Transverse colon (tissue), 4 donors: Measurements from ENCODE around the gene SSB. TPM values are rescaled to one million over a fixed set of nuclear protein-coding genes. Genes with fewer than 3 reads are reported as not detected.
"Not testable (repeated sequence)": the region's sequence is repeated elsewhere in the genome, so short reads cannot be mapped to it uniquely, and the experiment has no call there.

Source experiments
- DNase-seq: peaks from one replicate; pipeline ENCODE4 v3.0.0-alpha.2; 2019
- H3K27ac ChIP-seq, 4 donors: fragments of 200-600 bp; sonication (generic); 2 replicates each; pipeline ENCODE4 v1.5.1; 2016 to 2018; ENCODE audit warnings: inconsistent platforms in 4 of 4
- H3K27me3 ChIP-seq: fragments of 200-600 bp; sonication (generic); 2 replicates; pipeline ENCODE4 v1.5.1; 2017; ENCODE audit warnings: inconsistent platforms
- H3K36me3 ChIP-seq, 4 donors: fragments of 200-600 bp; sonication (generic); 2 replicates each; pipeline ENCODE4 v1.5.1; 2017 to 2019; ENCODE audit warnings: inconsistent platforms in 4 of 4
- H3K4me1 ChIP-seq, 4 donors: fragments of 200-600 bp; sonication (generic); 2 replicates each; pipeline ENCODE4 v1.5.1; 2017 to 2020; ENCODE audit warnings: inconsistent platforms in 4 of 4
- H3K4me3 ChIP-seq, 4 donors: fragments of 200-600 bp; sonication (generic); 1 replicate in 1 of 4; 2 replicates in 3 of 4; pipeline versions ENCODE4 v1.5.1 to v1.6.1; 2017 to 2019; ENCODE audit warnings: inconsistent platforms in 4 of 4
- H3K9me3 ChIP-seq, 2 donors: fragments of 200-600 bp; sonication (generic); 2 replicates each; pipeline ENCODE4 v1.5.1; 2017 to 2019; ENCODE audit warnings: inconsistent platforms in 2 of 2
- CTCF ChIP-seq, 5 experiments: fragments of 200-600 bp in 3 of 5; fragments of 450-650 bp in 2 of 5; sonication (generic) in 3 of 5; IDR thresholded peaks; 1 replicate in 2 of 5; 2 replicates in 3 of 5; pipeline ENCODE4 v1.5.1; 2016 to 2017; ENCODE audit warnings: antibody characterized with exemption in 5 of 5, inconsistent platforms in 3 of 5, mild to moderate bottlenecking in 2 of 5, moderate library complexity in 1 of 5
- EP300 ChIP-seq: sonication (generic); formaldehyde crosslinking; IDR thresholded peaks from one replicate; pipeline ENCODE4 v1.6.1; 2017; ENCODE audit warnings: antibody characterized with exemption, low read depth
- POLR2A ChIP-seq: fragments of 450-650 bp; IDR thresholded peaks from one replicate; pipeline ENCODE4 v1.6.1; 2016; ENCODE audit warnings: antibody characterized with exemption, mild to moderate bottlenecking, moderate library complexity
- POLR2AphosphoS5 ChIP-seq, 3 donors: sonication (generic); formaldehyde crosslinking; IDR thresholded peaks; one replicate each; pipeline ENCODE4 v1.6.1; 2016; ENCODE audit warnings: antibody characterized with exemption in 3 of 3
- WGBS, 2 donors: methylation state at CpG; one replicate each; pipeline ENCODE4 v1.1.5; 2018; ENCODE audit warnings: low coverage in 1 of 2; 5-methylcytosine and 5-hydroxymethylcytosine counted together
- in situ Hi-C, 4 donors: fragments of 200-750 bp; cut with MboI; loops; one replicate each; pipeline versions ENCODE4 v1.15.0 to v1.15.1; 2017; ENCODE audit warnings: low sequenced_read_pairs in 3 of 4, low pct_ligation_motif_present in 1 of 4, low pct_unique_long_range_greater_than_20kb in 1 of 4
- intact Hi-C: fragments of 100-400 bp; cut with DNase I; formaldehyde crosslinking; loops from one replicate; pipeline ENCODE4 v1.15.1; 2023; ENCODE audit warnings: low total_unique reads
- total RNA-seq, 4 donors: library from RNA; depleted of rRNA; stranded (reverse); fragments of >200 nt; gene quantifications; one replicate each; pipeline ENCODE4 v1.1.0, GENCODE V29; 2016

The SSB gene
- total RNA-seq, 4 donors from 2014 or later = 28.3 to 55.3 (median 30.3) TPM

GRCh38 chr2:169819106-169819505, 20.4 kb downstream of the SSB start:
- no peak overlapping the region for H3K4me3 ChIP-seq
- DNase-seq = no peak
- TF ChIP-seq POLR2AphosphoS5 (IDR thresholded peaks at IDR 0.05) (no peak), CTCF (IDR thresholded peaks at IDR 0.05) (no peak), EP300 (no peak), POLR2A (no peak)
- no peaks in the 10 kb centered on the region for H3K27me3 ChIP-seq
- no peak overlapping the region for H3K27ac ChIP-seq
- intact Hi-C loops (no loop called here), in situ Hi-C loops (no loop called here)
- peaks cover 11 to 18% (median 15%) of the 10 kb centered on the region in 4 donors for H3K4me1 ChIP-seq
- H3K36me3 ChIP-seq = peaks cover 0 to 24% (median 7%) of the 10 kb centered on the region in 4 donors
- H3K9me3 ChIP-seq = no peaks in the 10 kb centered on the region
- 59 to 100% methylated on average over 1 of the region's 1 CpG for WGBS, 2 donors

- H3K27ac ChIP-seq, H3K9me3 ChIP-seq, H3K27me3 ChIP-seq, DNase-seq, in situ Hi-C loops, H3K4me3 ChIP-seq: not testable (repeated sequence)
- peaks cover 0 to 16% (median 3%) of the 10 kb centered on the region in 4 donors for H3K36me3 ChIP-seq
- intact Hi-C loops = loop anchor here (5.0 kb wide), 1 partner anchor 112 kb away; no protein-coding TSS in a partner anchor
- WGBS, 2 donors = 75 to 77% methylated on average over 5 to 7 of the region's 7 CpGs
- H3K4me1 ChIP-seq = peaks cover 14 to 22% (median 16%) of the 10 kb centered on the region in 4 donors
Measured at GRCh38 chr2:169820101-169820500, 21.4 kb downstream of the SSB start.

- H3K36me3 ChIP-seq = peaks cover 0 to 4% (median 2%) of the 10 kb centered on the region in 4 donors
- in situ Hi-C loops = no loop called here
- intact Hi-C loops = loop anchor here (5.0 kb wide), 1 partner anchor 110 kb away; no protein-coding TSS in a partner anchor
- WGBS, 2 donors = 66 to 72% methylated on average over 3 of the region's 3 CpGs
- H3K4me1 ChIP-seq = peaks cover 14 to 27% (median 19%) of the 10 kb centered on the region in 4 donors
- TF ChIP-seq CTCF (IDR thresholded peaks at IDR 0.05) = no peak
- no peak for TF ChIP-seq EP300
- TF ChIP-seq POLR2A = no peak
- no peak for TF ChIP-seq POLR2AphosphoS5 (IDR thresholded peaks at IDR 0.05)
- H3K9me3 ChIP-seq = no peaks in the 10 kb centered on the region
- H3K27ac ChIP-seq = no peak overlapping the region
- no peaks in the 10 kb centered on the region for H3K27me3 ChIP-seq
- no peak overlapping the region for H3K4me3 ChIP-seq
- DNase-seq = no peak
Measured at GRCh38 chr2:169822036-169822435, 23.4 kb downstream of the SSB start.

GRCh38 chr2:169822785-169823392, 24.2 kb downstream of the SSB start:
- intact Hi-C loops (loop anchor here (5.0 kb wide), 1 partner anchor 109 kb away; no protein-coding TSS in a partner anchor), in situ Hi-C loops (no loop called here)
- DNase-seq = no peak
- no peak for TF ChIP-seq POLR2A
- TF ChIP-seq EP300 = no peak
- TF ChIP-seq CTCF (IDR thresholded peaks at IDR 0.05) = no peak
- no peak for TF ChIP-seq POLR2AphosphoS5 (IDR thresholded peaks at IDR 0.05)
- WGBS, 2 donors = 95 to 100% methylated on average over 3 to 4 of the region's 4 CpGs
- Histone ChIP-seq H3K27ac (no peak overlapping the region), H3K4me1 (peaks cover 14 to 28% (median 19%) of the 10 kb centered on the region in 4 donors), H3K36me3 (peaks cover 0 to 1% (median 0%) of the 10 kb centered on the region in 4 donors), H3K9me3 (no peaks in the 10 kb centered on the region), H3K4me3 (no peak overlapping the region), H3K27me3 (no peaks in the 10 kb centered on the region)
